ENCODE measurements around the gene KRTAP5-1.

The KRTAP5-1 gene

DNA sequence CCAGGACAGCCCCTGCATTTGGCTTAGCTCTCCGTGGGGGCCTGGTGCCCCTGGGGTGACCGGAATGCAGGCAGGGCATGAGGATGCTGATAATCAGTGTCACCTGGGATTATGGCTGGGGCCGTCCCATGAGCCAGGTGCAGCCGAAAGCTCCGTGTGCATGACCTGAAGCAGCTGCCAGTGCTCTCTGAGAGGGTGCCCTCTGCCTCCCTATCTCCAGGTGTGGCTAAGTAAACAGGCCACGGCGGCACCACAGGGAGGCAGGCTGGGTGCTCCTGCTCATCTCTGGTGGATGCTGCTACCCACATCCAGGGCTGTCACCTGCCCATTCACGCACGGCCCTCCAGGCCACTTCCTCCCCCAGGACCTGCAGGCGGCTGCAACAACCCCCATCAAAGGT lies 42.8 kb downstream of the KRTAP5-1 start:
- DNase-seq (ENCODE audit: low read depth), result no peak

- no peak for DNase-seq (ENCODE audit: low read depth)
These were observed 43.4 kb downstream of the KRTAP5-1 start for GRCh38 chr11:1541474-1542204.

GRCh38 chr11:1540074-1540473 lies 45.0 kb downstream of the KRTAP5-1 start:
- DNase-seq (ENCODE audit: low read depth), result no peak

- no peak for DNase-seq (ENCODE audit: low read depth)
These were observed 46.9 kb downstream of the KRTAP5-1 start for GRCh38 chr11:1538153-1538552.

DNA sequence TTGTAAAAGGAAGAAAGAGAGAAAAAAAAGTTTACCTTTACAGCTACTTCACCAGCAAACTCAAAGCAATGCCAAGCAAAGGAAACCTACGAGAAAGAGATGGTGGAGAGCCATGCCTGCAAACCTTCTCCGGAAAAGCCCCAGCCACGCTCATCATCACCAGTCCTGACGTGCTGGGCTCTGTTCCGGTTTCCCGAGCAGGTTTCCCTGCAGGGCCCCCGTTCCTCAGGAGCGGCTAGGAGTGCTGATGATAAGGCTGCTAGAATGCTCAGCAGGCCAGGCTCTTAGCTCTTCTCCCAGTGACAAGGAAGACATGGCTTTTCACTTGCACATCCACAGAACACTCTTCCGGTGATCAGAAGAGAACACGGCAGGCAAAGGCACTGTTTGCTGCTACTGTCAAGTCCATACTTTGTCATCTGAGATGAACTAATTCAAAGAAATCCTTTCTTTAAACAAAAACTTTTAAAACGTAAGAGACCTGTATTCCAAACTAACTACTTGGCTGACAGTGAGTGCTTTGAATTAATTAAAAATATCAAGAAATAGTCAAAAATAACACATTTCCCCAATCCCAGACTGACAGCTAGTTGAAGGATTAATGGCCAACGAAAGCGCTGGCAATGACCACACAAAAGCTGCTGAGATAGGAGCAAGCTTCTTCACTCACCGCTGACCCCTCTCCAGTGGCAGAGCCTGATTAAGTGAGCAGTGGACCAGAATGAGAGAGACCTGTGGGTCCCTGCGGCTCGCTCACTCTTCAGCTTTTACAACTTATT lies 48.8 kb downstream of the KRTAP5-1 start:
- no peak for DNase-seq (ENCODE audit: low read depth)

- DNase-seq (ENCODE audit: low read depth), result no peak
These were observed 50.4 kb downstream of the KRTAP5-1 start for GRCh38 chr11:1534682-1535081.

All from stromal cell of bone marrow (primary cell).